ENCODE data around the gene SERTAD1.

Gene SERTAD1

DNA sequence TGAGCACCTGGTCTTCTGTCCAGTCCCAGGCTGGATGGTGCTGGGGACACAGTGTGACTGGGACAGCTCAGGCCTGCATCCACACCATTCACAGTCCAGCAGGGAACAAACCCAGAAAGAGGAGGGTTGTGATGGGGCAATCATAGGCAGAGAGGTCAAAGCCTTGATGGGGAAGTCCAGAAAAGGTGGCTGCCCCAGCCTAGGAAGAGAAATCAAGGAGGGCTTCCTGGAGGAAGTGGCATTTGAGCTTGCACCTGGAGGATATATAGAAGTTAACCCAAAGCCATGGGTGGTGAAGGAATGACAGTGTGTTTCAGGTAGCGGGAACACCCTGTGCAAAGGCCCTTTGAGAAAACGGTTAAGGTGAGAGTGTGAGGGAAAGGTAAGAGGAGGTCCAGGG is 10.0 kb downstream of the SERTAD1 start:
- H3K9me3 ChIP-seq (ENCODE audit: control insufficient read depth, low read length), result no peaks in the 10 kb centered on the region
- no peak overlapping the region for H2AFZ ChIP-seq
- H3K4me3 ChIP-seq (ENCODE audit: low read depth, low read length), result no peak overlapping the region
- no peaks in the 10 kb centered on the region for H3K36me3 ChIP-seq (ENCODE audit: control insufficient read depth, insufficient read depth, low read length)
- H3K27me3 ChIP-seq (ENCODE audit: control insufficient read depth, insufficient read depth, low read length), result no peaks in the 10 kb centered on the region
- peaks cover 45% of the 10 kb centered on the region for H3K4me1 ChIP-seq
- no peak overlapping the region for H3K9ac ChIP-seq
- TF ChIP-seq, protein P1, sequence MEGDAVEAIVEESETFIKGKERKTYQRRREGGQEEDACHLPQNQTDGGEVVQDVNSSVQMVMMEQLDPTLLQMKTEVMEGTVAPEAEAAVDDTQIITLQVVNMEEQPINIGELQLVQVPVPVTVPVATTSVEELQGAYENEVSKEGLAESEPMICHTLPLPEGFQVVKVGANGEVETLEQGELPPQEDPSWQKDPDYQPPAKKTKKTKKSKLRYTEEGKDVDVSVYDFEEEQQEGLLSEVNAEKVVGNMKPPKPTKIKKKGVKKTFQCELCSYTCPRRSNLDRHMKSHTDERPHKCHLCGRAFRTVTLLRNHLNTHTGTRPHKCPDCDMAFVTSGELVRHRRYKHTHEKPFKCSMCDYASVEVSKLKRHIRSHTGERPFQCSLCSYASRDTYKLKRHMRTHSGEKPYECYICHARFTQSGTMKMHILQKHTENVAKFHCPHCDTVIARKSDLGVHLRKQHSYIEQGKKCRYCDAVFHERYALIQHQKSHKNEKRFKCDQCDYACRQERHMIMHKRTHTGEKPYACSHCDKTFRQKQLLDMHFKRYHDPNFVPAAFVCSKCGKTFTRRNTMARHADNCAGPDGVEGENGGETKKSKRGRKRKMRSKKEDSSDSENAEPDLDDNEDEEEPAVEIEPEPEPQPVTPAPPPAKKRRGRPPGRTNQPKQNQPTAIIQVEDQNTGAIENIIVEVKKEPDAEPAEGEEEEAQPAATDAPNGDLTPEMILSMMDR (IDR thresholded peaks at IDR 0.05), result no peak
- no peaks in the 10 kb centered on the region for H3K79me2 ChIP-seq
- H3K27ac ChIP-seq, result peak overlapping the region; percentile 88
- H3K4me2 ChIP-seq (ENCODE audit: low read length), result no peak overlapping the region

DNA sequence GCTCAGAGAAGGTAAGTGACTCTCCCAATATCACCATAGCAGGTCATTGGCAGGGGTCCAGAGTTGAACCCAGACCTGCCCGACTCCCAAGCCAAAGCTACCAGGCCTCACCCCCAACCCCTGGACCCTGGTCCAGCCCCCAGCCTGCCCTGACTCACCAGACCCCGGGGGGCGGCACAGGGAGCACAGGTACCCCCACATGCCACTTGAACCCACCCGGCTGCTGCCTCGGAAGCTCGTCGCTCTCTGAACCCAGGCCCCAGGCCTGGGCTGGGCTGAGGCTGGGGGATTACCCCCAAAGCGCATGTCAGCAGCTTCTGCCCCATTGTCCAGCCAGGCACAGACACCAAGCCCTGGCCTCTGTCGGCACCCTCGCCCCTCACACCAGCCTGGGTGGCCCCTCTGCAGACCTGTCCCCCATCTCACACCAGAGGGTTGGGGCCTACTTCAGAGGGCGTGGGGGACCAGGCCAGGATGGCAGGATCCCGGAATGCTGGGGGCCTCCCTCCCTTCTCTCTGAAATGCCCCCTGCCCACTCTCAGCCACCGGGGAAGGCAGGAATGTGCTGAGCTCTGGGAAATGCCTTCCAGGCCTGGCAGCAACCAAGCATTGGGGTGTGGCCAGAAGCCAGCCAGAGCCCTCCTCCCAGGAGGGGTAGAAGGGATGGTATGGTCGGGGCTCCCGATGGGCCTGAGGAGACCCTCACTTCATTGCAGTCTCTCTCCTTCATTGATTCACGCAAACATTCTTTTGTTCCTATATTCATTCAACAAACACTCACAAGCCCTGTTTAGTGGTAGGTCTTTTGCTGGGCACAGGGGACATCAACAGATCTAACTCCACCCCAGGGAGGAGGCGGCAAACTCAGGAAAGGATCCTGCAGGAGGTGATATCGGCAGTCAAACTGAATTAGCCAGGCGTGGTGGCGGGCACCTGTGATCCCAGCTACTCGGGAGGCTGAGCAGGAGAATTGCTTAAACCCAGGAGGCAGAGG is 11.0 kb downstream of the SERTAD1 start:
- Histone ChIP-seq H3K4me1 (peaks cover 45% of the 10 kb centered on the region), H3K79me2 (no peaks in the 10 kb centered on the region), H3K4me2 (ENCODE audit: low read length) (peak overlapping the region; percentile 52), H2AFZ (peak overlapping the region; percentile 69), H3K9ac (no peak overlapping the region), H3K36me3 (ENCODE audit: control insufficient read depth, insufficient read depth, low read length) (no peaks in the 10 kb centered on the region), H3K9me3 (ENCODE audit: control insufficient read depth, low read length) (no peaks in the 10 kb centered on the region), H3K27me3 (ENCODE audit: control insufficient read depth, insufficient read depth, low read length) (no peaks in the 10 kb centered on the region), H3K4me3 (ENCODE audit: low read depth, low read length) (no peak overlapping the region), H3K27ac (peak overlapping the region; percentile 40)
- TF ChIP-seq, protein P1 (IDR thresholded peaks at IDR 0.05), result no peak

DNA sequence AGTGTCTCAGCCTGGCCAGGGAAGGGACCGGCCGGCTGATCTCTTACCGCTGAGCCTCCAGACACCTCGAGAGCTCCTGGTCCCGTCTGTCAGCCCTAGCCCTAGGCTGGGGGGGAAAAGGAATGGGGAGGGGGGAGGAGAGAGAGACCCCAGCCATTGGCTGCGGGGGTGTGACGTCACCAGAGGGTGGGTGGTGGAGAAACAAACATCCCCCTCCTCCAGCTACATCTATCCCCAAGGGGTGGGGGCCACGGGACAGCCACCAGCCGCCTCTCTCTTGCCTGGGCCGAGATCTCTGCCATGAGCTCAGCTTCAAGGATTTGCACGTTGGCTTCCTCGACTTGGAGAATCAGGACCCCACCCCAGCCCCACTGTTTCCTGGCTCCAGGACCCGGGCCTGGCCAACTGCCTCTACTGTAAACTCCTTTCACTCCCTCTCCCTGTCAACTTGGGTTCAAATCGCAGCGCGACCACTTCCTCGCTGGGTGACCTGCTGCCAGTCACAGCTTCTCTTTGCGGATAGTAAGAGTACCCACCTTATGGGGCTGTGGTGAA is 12.4 kb downstream of the SERTAD1 start, which contains the start of gene PRX:
PRX (minus strand) TSS at position 88 of the 555 bp plus-strand sequence. CDS start 5,446 bp downstream, outside the sequence.
- H3K4me3 ChIP-seq (ENCODE audit: low read depth, low read length), result no peak within 1 kb of the TSS
- H3K4me2 ChIP-seq (ENCODE audit: low read length), result peak within 1 kb of the TSS; percentile 41
- H3K27ac ChIP-seq, result peak within 1 kb of the TSS; percentile 68
- H3K4me1 ChIP-seq, result peaks cover 45% of the 10 kb centered on the region
- H2AFZ ChIP-seq, result no peak within 1 kb of the TSS
- no peaks in the 10 kb centered on the region for H3K9me3 ChIP-seq (ENCODE audit: control insufficient read depth, low read length)
- no peak within 1 kb of the TSS for H3K9ac ChIP-seq
- TF ChIP-seq, protein P1 (IDR thresholded peaks at IDR 0.05), result no peak
- H3K36me3 ChIP-seq (ENCODE audit: control insufficient read depth, insufficient read depth, low read length), result no peaks in the 10 kb centered on the region
- no peaks in the 10 kb centered on the region for H3K27me3 ChIP-seq (ENCODE audit: control insufficient read depth, insufficient read depth, low read length)
- H3K79me2 ChIP-seq, result no peaks in the 10 kb centered on the region

DNA sequence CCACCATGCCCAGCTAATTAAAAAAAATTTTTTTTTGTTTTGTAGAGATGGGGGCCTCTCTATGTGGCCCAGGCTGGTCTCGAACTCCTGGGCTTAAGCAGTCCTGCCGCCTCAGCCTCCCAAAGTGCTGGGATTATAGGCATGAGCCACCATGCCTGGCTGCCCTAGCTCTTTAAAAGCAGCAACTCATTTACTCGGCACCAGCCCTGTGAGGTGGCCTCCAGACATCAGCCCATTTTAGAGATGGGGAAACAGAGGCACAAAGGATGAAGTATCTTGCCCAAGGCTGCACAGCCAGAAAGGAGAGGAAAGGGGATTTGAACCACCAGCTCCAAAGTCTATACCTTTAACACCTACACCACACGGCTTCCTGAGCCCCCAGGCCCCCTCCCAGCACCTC is 12.9 kb downstream of the SERTAD1 start:
- Histone ChIP-seq H3K9me3 (ENCODE audit: control insufficient read depth, low read length) (no peaks in the 10 kb centered on the region), H3K9ac (no peak overlapping the region), H3K4me3 (ENCODE audit: low read depth, low read length) (no peak overlapping the region), H3K79me2 (no peaks in the 10 kb centered on the region), H3K4me2 (ENCODE audit: low read length) (no peak overlapping the region), H3K36me3 (ENCODE audit: control insufficient read depth, insufficient read depth, low read length) (no peaks in the 10 kb centered on the region), H2AFZ (no peak overlapping the region), H3K27me3 (ENCODE audit: control insufficient read depth, insufficient read depth, low read length) (no peaks in the 10 kb centered on the region), H3K27ac (peak overlapping the region; percentile 30), H3K4me1 (peaks cover 45% of the 10 kb centered on the region)
- TF ChIP-seq, protein P1 (IDR thresholded peaks at IDR 0.05), result no peak

Data from parathyroid adenoma (tissue), 2 donors.